NCI-H2107 treated with DMSO at 0.1 percent for 48 hours (cell line): ENCODE measurements around the gene DDX47.
"Not testable (repeated sequence)": the region's sequence is repeated elsewhere in the genome, so short reads cannot be mapped to it uniquely, and the experiment has no call there.

ENCODE experiments used
- DNase-seq: peaks from one replicate; lab custom pipeline; 2025; ENCODE audit not compliant: unreplicated experiment; lab: John Stamatoyannopoulos, UW

The DDX47 gene

GRCh38 chr12:12796928-12797793 lies 16.0 kb upstream of the DDX47 start:
- DNase-seq = no peak

GRCh38 chr12:12797794-12798152 lies 15.4 kb upstream of the DDX47 start:
- DNase-seq = no peak

- no peak for DNase-seq
These were observed 14.7 kb upstream of the DDX47 start for GRCh38 chr12:12798480-12798879.

- no peak for DNase-seq
These were observed 13.8 kb upstream of the DDX47 start for GRCh38 chr12:12799163-12799920.

- DNase-seq = no peak
These were observed 12.6 kb upstream of the DDX47 start for GRCh38 chr12:12800406-12801180.

- DNase-seq = not testable (repeated sequence)
These were observed 11.5 kb upstream of the DDX47 start for GRCh38 chr12:12801656-12802055.

GRCh38 chr12:12803186-12803585 lies 10.0 kb upstream of the DDX47 start:
- peak; percentile 20 for DNase-seq

- no peak for DNase-seq
These were observed 9.1 kb upstream of the DDX47 start for GRCh38 chr12:12804011-12804410.

GRCh38 chr12:12804432-12804886 lies 8.7 kb upstream of the DDX47 start:
- no peak for DNase-seq

GRCh38 chr12:12806784-12807516 lies 6.2 kb upstream of the DDX47 start:
- no peak for DNase-seq

GRCh38 chr12:12807517-12807903 lies 5.6 kb upstream of the DDX47 start:
- not testable (repeated sequence) for DNase-seq

- peak; percentile 57 for DNase-seq
These were observed 5.0 kb upstream of the DDX47 start for GRCh38 chr12:12807970-12808702.

- DNase-seq = peak; percentile 33
These were observed 2.6 kb upstream of the DDX47 start for GRCh38 chr12:12810553-12811021.

GRCh38 chr12:12811343-12811742 lies 1.8 kb upstream of the DDX47 start:
- DNase-seq = no peak

GRCh38 chr12:12812174-12812573 lies 972 bp upstream of the DDX47 start:
- DNase-seq = no peak

- no peak for DNase-seq
These were observed 477 bp upstream of the DDX47 start for GRCh38 chr12:12812618-12813119.

GRCh38 chr12:12817616-12818015 lies 4.5 kb downstream of the DDX47 start:
- no peak for DNase-seq

- no peak for DNase-seq
These were observed 5.6 kb downstream of the DDX47 start for GRCh38 chr12:12818701-12819100.

- no peak for DNase-seq
These were observed 6.1 kb downstream of the DDX47 start for GRCh38 chr12:12819221-12819620.
